ENCODE results near the gene ZFAND4. TPM values are rescaled to one million over a fixed set of nuclear protein-coding genes. Genes with fewer than 3 reads are reported as not detected.

Gene ZFAND4
- polyA plus RNA-seq, 3 donors = 4.4 to 5.9 (median 5.1) TPM

DNA sequence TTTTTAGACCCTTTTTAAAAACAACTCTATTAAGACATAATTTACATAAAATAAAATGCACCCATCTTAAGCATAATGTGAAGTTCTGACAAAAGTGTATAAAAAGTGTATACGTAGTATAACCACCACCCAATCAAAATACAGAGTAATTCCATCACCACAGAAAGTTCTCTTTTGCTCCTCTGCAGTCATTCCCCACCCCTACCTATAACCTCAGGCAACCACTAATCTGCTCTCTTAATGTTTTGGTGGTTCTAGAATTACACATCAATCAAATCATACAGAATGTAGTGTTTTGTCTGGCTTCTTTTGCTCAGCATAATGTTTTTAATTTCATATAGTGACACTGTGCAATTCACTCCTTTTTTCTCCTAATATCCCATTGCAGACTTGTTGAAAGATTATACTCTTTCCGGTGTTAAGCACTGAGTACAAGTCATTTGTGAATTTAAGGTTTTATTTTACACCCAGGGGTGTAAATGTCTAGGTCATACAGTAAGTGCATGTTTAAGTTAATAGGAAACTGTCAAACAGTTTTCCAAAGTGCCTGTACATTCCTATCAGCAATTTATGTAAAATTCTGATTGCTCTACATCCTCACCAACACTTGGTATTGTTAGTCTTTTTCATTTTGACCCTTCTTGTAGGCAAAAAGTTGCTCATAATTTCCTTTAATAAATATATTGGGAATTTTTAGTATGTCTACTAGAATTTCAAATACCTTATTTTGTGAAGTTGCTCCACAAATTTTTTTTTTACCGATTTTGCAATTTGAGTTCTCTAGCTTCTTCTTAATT is 86.3 kb downstream of the ZFAND4 start:
- peaks cover 0 to under 1% of the 10 kb centered on the region in 2 donors for H3K4me1 ChIP-seq (ENCODE audit: control insufficient read depth in 1 of 2, insufficient read depth in 2 of 2, low read length in 2 of 2)

GRCh38 chr10:45585131-45585530 is 87.4 kb downstream of the ZFAND4 start:
- no peak overlapping the region for H2AFZ ChIP-seq (ENCODE audit: insufficient read depth, low read depth, low read length, poor library complexity, severe bottlenecking)

More for the DNA sequence above, 86.3 kb downstream of the ZFAND4 start:
- Mint-ChIP-seq H3K27ac (no peak overlapping the region), H3K4me3 (no peak overlapping the region), H3K9me3 (peaks cover 8 to 16% (median 14%) of the 10 kb centered on the region in 7 donors), H3K27me3 (ENCODE audit: low read depth in 3 of 3) (peaks cover 0 to 1% (median 0%) of the 10 kb centered on the region in 3 donors), H3K36me3 (peaks cover 16 to 25% of the 10 kb centered on the region in 2 donors), H3K4me1 (peaks cover 5% of the 10 kb centered on the region)
- no peak for DNase-seq
- peaks cover 7% of the 10 kb centered on the region for H4K20me1 ChIP-seq (ENCODE audit: insufficient read depth, low read length)
- H3K4me3 ChIP-seq (replicated peaks in 1 of 3; ENCODE audit: low read depth in 2 of 3, low read length in 3 of 3) = no peak overlapping the region
- peaks cover 0 to 12% of the 10 kb centered on the region in 2 donors for H3K9me3 ChIP-seq (replicated peaks in 1 of 2; ENCODE audit: control insufficient read depth in 1 of 2, insufficient read depth in 1 of 2, low read length in 2 of 2)
- no peaks in the 10 kb centered on the region for H3K79me2 ChIP-seq (ENCODE audit: insufficient read depth, low read length)
- no peak for TF ChIP-seq CTCF (IDR thresholded peaks at IDR 0.05)
- H3K4me2 ChIP-seq (replicated peaks; ENCODE audit: extremely low read depth, low read length, poor library complexity, severe bottlenecking) = no peak overlapping the region
- no peak overlapping the region for H2AFZ ChIP-seq (ENCODE audit: insufficient read depth, low read depth, low read length, poor library complexity, severe bottlenecking)
- no CpG with 5 or more reads among the region's 3 CpGs for WGBS (ENCODE audit: insufficient coverage)
- no peak overlapping the region for H3K9ac ChIP-seq (ENCODE audit: insufficient read depth, low read length, poor library complexity, severe bottlenecking)
- H3K27me3 ChIP-seq (ENCODE audit: control insufficient read depth in 2 of 2, insufficient read depth in 2 of 2, low read length in 2 of 2) = no peaks in the 10 kb centered on the region
- no peak overlapping the region for H3K27ac ChIP-seq (ENCODE audit: low read depth in 1 of 2, low read length in 2 of 2)
- H3K36me3 ChIP-seq (replicated peaks in 1 of 2; ENCODE audit: control insufficient read depth in 1 of 2, insufficient read depth in 2 of 2, low read length in 2 of 2) = peaks cover 0 to 8% of the 10 kb centered on the region in 2 donors
- intact Hi-C loops (cut with micrococcal nuclease) = no loop called here

More at GRCh38 chr10:45585131-45585530, 87.4 kb downstream of the ZFAND4 start:
- H3K27ac Mint-ChIP-seq = no peak overlapping the region
- peaks cover 7% of the 10 kb centered on the region for H4K20me1 ChIP-seq (ENCODE audit: insufficient read depth, low read length)
- no peak overlapping the region for H3K4me3 Mint-ChIP-seq
- peaks cover 6 to 8% of the 10 kb centered on the region in 2 donors for H3K4me1 ChIP-seq (ENCODE audit: control insufficient read depth in 1 of 2, insufficient read depth in 2 of 2, low read length in 2 of 2)
- no peak overlapping the region for H3K27ac ChIP-seq (ENCODE audit: low read depth in 1 of 2, low read length in 2 of 2)
- H3K79me2 ChIP-seq (ENCODE audit: insufficient read depth, low read length) = no peaks in the 10 kb centered on the region
- DNase-seq = no peak
- H3K36me3 Mint-ChIP-seq = peaks cover 7 to 20% of the 10 kb centered on the region in 2 donors
- H3K36me3 ChIP-seq (replicated peaks in 1 of 2; ENCODE audit: control insufficient read depth in 1 of 2, insufficient read depth in 2 of 2, low read length in 2 of 2) = peaks cover 0 to 5% of the 10 kb centered on the region in 2 donors
- peaks cover 13% of the 10 kb centered on the region for H3K4me1 Mint-ChIP-seq
- no peak overlapping the region for H3K4me2 ChIP-seq (replicated peaks; ENCODE audit: extremely low read depth, low read length, poor library complexity, severe bottlenecking)
- no peak overlapping the region for H3K4me3 ChIP-seq (replicated peaks in 1 of 3; ENCODE audit: low read depth in 2 of 3, low read length in 3 of 3)
- TF ChIP-seq CTCF (IDR thresholded peaks at IDR 0.05) = no peak
- no peaks in the 10 kb centered on the region for H3K27me3 ChIP-seq (ENCODE audit: control insufficient read depth in 2 of 2, insufficient read depth in 2 of 2, low read length in 2 of 2)
- WGBS (ENCODE audit: insufficient coverage) = no CpG with 5 or more reads among the region's 2 CpGs
- H3K9me3 Mint-ChIP-seq = peaks cover 7 to 16% (median 12%) of the 10 kb centered on the region in 7 donors
- peaks cover 0 to 1% (median 0%) of the 10 kb centered on the region in 3 donors for H3K27me3 Mint-ChIP-seq (ENCODE audit: low read depth in 3 of 3)
- intact Hi-C loops (cut with micrococcal nuclease) = no loop called here
- peaks cover 0 to 12% of the 10 kb centered on the region in 2 donors for H3K9me3 ChIP-seq (replicated peaks in 1 of 2; ENCODE audit: control insufficient read depth in 1 of 2, insufficient read depth in 1 of 2, low read length in 2 of 2)
- H3K9ac ChIP-seq (ENCODE audit: insufficient read depth, low read length, poor library complexity, severe bottlenecking) = no peak overlapping the region
